ENCODE results near the gene MYLK4.

MYLK4 gene

DNA sequence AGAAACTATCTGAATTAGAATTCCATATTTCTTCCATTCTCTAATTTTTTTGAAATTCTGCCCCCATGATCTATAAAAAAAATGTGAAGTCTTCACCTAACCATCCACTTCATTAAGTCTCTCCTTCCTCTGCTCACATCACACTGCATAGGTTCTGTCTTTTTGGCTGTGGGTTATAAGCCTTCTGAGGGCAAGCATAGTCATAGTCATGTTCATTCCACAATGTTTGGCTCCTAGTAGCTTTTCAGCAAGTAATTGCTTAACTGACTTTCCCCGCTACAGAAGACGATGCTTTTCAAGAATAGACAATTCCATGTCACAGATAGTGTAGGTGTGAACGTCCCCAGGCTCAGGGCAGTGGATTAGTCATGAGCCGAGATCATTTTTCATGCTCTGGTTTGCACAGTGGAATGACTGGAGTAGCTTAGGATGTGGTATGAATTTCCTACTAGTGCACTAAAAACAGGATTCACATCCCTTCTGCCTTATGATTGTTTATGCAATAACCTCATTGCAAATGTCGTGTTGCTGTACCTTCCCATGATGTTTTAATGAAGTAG, 43.5 kb upstream of the MYLK4 start:
- TF ChIP-seq, protein P1, sequence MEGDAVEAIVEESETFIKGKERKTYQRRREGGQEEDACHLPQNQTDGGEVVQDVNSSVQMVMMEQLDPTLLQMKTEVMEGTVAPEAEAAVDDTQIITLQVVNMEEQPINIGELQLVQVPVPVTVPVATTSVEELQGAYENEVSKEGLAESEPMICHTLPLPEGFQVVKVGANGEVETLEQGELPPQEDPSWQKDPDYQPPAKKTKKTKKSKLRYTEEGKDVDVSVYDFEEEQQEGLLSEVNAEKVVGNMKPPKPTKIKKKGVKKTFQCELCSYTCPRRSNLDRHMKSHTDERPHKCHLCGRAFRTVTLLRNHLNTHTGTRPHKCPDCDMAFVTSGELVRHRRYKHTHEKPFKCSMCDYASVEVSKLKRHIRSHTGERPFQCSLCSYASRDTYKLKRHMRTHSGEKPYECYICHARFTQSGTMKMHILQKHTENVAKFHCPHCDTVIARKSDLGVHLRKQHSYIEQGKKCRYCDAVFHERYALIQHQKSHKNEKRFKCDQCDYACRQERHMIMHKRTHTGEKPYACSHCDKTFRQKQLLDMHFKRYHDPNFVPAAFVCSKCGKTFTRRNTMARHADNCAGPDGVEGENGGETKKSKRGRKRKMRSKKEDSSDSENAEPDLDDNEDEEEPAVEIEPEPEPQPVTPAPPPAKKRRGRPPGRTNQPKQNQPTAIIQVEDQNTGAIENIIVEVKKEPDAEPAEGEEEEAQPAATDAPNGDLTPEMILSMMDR (IDR thresholded peaks at IDR 0.05): no peak

DNA sequence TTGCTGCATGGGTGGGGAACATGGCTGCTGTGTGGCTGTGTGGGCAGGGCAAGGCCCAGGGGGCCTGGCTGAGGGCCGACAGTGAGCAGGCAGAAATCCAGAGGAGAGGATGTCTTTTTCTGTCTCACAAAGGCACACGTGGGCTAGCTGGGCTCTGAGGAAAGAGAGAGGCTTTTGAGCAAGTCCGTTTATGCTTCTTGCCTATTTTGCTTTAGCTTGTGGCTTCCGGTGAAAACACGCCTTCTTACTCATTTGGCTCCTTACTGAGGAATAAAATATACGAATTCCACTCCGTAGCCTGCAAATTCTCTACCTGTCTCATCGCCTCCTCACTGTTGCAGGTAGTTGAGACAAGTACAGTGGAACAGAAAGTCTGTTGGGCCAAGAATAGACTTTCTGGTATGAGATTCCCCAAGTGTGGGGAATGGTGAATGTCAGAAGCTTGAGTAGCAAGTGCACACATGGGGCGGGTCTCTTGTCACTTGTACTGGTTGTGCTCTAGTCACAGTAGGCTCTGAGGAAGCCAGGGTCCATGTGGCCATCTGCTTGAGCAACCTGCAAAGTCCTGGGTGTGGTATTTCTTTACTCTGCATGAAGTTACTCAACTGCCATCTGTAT, 42.9 kb upstream of the MYLK4 start:
- TF ChIP-seq, protein P1 (IDR thresholded peaks at IDR 0.05): no peak

DNA sequence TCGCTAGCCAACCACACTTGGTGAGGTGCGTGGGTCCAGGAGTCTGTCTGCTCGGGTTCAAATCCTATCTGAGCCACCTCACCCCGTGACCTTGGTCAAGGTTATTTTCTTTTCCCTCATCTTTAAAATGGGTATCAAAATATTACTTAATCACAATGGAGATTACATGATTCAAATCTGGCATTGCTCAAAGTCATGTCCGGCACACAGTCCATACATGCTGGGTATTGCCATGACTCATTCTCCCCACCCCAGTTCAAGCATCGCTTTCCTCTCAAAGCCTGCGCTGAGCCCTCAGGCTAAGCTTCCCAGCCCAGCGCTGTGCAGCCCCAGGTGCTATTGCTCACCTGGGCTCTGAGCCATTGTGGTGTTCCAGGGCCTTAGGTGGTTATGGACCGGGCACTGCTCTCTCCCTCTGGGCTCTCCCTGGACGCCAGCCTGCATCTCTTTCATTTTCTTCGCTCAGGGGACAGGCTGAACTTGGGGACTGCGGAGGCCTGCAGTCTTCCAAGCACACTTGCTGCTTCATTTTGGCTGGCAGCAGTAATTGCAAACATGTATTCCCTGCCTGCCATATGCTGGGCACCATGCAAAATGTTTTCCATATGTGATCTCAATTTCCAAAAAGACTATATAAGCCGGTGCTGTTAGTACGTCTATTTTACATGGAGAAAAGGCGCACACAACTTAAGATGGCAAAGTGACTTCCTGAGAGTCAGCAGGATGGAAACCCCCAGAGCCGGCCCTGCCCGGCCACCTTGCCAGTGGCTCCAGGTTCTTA, 41.8 kb upstream of the MYLK4 start:
- TF ChIP-seq, protein P1 (IDR thresholded peaks at IDR 0.05): no peak

DNA sequence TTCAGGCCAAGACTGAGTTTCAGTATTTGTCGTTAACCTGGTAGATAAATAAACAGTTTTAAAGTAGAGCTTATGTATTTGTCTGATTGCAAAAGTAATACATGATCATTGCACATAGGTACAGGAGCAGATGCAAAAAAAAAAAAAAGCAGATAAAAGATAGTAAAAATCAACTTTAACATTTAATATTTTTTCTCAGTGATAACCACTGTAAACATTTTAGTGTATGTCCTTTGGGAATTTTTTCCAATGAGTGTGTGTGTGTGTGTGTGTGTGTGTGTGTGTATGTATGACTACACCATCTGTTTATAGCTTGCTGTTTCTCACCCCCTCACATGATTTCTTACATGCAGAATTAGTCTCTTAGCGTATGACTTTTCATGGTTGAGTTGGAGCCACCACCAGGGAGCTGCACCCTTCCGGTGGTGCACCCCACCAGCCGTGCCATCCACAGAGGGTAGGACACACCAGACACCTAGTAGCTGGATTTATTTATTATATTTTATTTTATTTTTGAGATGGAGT, 40.8 kb upstream of the MYLK4 start:
- TF ChIP-seq, protein P1 (IDR thresholded peaks at IDR 0.05): 0 out of 2 replicates have a peak, but pooled peaks have one; percentile 4

DNA sequence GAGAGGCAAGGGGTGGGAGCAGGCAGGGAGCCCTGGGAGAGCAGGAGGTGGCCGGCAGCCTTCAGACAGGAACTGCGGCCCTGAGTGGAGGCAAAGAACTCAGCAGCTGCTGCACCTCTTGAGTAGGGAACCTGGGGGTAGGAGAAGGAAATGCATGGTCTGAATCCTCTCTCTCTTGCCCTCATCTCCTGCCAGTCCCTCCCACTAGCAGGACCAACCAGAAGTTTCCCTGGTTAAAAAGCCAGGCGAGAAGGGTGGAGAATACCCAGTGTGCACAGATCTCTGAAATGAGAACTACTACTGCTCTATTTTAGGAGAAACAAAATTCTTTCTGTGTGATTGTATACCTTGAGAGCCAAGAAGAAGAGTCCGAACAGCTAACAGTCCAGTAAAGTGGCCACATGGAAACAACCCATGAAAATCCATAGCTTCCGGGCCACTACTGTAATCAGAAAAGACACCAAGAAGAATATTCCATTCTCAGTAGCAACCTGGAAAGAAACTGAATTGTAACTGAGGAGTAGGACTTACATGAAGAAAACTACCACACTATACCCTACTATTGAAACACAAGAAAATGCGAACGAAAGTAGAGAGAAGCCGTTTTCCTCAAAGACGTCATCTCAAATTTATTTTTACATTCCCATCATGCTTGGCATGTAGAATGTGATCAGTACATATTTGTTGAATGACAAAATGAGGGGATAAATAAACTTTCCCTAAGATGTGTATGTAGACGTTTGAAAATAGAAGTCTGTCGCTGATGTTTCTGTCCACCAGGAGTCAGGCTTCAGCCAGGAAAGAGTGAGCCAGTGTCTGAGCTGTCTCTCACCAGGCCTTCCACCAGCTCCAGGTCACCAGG, 40.1 kb upstream of the MYLK4 start:
- TF ChIP-seq, protein P1 (IDR thresholded peaks at IDR 0.05): peak; percentile 73

DNA sequence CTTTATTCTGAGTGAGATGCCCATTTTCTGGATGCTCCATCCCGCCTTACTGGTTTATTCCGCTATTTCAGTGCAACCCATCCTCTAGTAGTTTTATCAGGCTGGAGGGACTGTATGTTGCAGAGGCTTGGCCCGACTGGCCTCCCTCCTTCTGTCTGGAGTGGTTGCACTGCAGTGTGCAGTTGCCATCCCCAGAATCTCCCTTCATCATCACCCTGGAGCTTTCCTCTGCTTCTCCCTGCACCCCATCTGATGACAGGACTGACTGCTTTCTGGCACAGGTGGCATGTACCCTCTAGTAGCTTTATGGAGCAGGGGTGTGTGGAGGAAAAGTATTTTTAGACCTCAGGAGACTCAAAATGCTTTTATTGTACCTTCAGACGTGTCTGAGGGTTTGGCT, 35.5 kb upstream of the MYLK4 start:
- TF ChIP-seq, protein P1 (IDR thresholded peaks at IDR 0.05): no peak

DNA sequence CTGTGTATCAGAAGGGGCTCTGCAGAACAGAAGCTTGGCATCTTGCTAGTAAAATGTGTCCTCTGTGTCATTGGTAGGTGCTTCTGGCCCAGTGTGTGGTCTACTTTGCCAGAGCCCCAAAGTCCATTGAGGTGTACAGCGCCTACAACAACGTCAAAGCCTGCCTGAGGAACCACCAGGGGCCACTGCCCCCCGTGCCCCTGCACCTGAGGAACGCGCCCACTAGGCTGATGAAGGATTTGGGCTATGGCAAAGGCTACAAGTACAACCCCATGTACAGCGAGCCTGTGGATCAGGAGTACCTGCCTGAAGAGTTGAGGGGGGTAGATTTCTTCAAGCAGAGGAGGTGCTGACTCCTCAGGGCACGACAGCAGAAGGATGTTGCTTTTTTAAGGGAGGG, 34.2 kb upstream of the MYLK4 start:
- TF ChIP-seq, protein P1 (IDR thresholded peaks at IDR 0.05): no peak

Measured in LNCAP (cell line).